ENCODE results near the gene RGS7. TPM values are rescaled to one million over a fixed set of nuclear protein-coding genes. Genes with fewer than 3 reads are reported as not detected.

RGS7 gene
- total RNA-seq, 2 experiments from 2014 or later: not detected

DNA sequence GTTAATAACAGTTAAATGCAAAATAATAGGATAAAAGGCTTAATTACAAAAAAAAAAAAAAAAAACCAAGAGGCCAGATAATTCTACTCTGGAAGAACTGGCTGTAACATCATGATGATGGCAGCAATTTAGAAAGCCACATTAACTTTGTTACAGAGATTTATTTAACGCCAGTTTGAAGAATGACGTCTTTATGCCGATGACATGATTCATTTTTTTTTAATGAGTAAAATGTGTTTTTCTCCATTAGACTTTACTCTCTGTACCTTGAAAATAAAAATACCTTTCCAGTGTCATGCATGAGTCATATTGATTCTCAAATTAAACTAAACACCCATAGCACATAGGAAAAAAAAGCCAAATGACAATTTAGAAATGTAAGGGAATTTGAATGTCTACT, 226.1 kb downstream of the RGS7 start:
- no peak for DNase-seq
- no peak for ATAC-seq
- peaks cover 4% of the 10 kb centered on the region for H3K9me3 Mint-ChIP-seq
- TF ChIP-seq, protein P1, sequence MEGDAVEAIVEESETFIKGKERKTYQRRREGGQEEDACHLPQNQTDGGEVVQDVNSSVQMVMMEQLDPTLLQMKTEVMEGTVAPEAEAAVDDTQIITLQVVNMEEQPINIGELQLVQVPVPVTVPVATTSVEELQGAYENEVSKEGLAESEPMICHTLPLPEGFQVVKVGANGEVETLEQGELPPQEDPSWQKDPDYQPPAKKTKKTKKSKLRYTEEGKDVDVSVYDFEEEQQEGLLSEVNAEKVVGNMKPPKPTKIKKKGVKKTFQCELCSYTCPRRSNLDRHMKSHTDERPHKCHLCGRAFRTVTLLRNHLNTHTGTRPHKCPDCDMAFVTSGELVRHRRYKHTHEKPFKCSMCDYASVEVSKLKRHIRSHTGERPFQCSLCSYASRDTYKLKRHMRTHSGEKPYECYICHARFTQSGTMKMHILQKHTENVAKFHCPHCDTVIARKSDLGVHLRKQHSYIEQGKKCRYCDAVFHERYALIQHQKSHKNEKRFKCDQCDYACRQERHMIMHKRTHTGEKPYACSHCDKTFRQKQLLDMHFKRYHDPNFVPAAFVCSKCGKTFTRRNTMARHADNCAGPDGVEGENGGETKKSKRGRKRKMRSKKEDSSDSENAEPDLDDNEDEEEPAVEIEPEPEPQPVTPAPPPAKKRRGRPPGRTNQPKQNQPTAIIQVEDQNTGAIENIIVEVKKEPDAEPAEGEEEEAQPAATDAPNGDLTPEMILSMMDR (IDR thresholded peaks at IDR 0.05): no peak
- peaks cover 1% of the 10 kb centered on the region for H3K36me3 Mint-ChIP-seq (ENCODE audit: low read depth)
- H3K4me1 Mint-ChIP-seq (ENCODE audit: low read depth): no peaks in the 10 kb centered on the region
- ChIA-PET POLR2A (no interaction called here), CTCF (no interaction called here)
- H3K27me3 Mint-ChIP-seq: no peaks in the 10 kb centered on the region
- no peak overlapping the region for H3K27ac Mint-ChIP-seq
- no peak overlapping the region for H3K4me3 Mint-ChIP-seq
- intact Hi-C loops (cut with micrococcal nuclease): no loop called here

DNA sequence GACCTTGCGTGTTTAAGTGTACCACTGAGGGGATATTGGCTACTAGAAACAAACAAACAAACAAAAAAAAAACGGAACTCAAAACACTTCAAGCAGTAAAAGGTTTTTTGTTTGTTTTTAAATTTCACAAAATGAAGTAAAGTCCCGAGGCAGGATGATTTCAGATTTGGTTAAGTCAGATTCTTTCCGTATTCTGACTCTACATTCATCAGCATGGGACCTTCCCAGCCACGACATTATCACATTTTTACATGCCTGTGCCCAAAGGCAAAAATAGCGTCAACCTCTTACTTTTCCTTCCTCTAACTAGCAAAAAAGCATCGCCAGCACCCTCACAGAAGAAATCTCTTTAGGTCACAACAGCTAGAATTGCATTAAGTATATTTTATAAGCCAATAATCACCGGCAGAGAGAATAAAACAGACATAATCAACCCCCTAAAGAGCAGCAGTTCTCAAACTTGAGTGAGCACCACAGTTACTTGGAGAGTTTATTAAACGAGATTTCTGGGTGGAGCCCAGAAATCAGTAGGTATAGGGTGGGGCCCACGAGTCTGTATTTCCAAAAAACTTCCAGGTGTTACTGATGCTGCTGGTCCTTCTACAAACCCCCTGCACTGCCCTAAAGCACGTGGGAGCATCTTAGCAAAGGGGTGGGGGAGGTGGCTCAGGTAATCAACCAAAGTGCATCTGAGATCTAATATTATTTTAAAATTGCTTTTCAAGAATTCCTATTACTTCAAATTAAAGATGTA, 227.6 kb downstream of the RGS7 start:
- H3K4me1 Mint-ChIP-seq (ENCODE audit: low read depth): no peaks in the 10 kb centered on the region
- no peak overlapping the region for H3K27ac Mint-ChIP-seq
- intact Hi-C loops (cut with micrococcal nuclease): no loop called here
- POLR2A ChIA-PET: no interaction called here
- no peak overlapping the region for H3K4me3 Mint-ChIP-seq
- DNase-seq (no peak), ATAC-seq (no peak)
- peaks cover 1% of the 10 kb centered on the region for H3K36me3 Mint-ChIP-seq (ENCODE audit: low read depth)
- TF ChIP-seq, protein P1 (IDR thresholded peaks at IDR 0.05): no peak
- no peaks in the 10 kb centered on the region for H3K27me3 Mint-ChIP-seq
- peaks cover 3% of the 10 kb centered on the region for H3K9me3 Mint-ChIP-seq
- CTCF ChIA-PET: no interaction called here

DNA sequence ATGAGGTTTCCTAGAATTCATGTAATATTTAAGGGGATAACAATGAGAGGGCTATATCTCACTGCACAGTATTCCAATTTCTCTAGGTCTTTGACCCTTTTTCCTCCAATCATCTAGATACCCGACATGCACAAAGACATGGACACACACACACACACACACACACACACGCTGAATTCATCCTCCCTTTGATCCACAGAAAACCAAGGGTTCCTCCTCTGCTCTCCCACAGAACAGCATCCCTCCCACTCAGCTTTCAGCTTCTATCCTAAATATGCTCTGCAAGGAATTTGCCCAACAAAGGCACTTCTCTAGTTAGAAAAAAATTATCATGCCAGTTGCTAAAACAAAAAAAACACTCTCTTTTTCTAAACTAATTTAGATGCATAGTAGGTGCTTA, 231.7 kb downstream of the RGS7 start:
- H3K27me3 Mint-ChIP-seq: no peaks in the 10 kb centered on the region
- TF ChIP-seq, protein P1 (IDR thresholded peaks at IDR 0.05): no peak
- DNase-seq (no peak), ATAC-seq (no peak)
- no peaks in the 10 kb centered on the region for H3K4me1 Mint-ChIP-seq (ENCODE audit: low read depth)
- intact Hi-C loops (cut with micrococcal nuclease): no loop called here
- no peaks in the 10 kb centered on the region for H3K9me3 Mint-ChIP-seq
- POLR2A ChIA-PET: no interaction called here
- no peaks in the 10 kb centered on the region for H3K36me3 Mint-ChIP-seq (ENCODE audit: low read depth)
- H3K27ac Mint-ChIP-seq: no peak overlapping the region
- CTCF ChIA-PET: no interaction called here
- H3K4me3 Mint-ChIP-seq: no peak overlapping the region

DNA sequence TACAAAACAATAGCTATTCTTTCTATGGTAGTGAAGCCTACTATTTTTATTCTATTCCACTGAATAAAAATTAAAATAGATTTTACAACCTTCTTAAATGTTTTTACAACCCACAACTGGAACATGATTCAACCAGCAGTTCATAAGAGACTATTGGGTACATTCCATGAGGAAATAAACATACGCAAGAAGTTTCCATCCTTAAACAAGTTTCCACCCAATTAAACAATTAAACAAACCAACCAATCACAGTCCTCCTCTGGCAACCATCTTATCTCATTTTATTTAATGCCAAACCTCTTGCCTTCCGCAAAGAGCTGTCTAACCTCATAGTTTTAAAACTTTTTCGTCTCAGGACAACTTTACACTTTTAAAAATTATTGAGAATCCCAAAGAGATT, 239.0 kb downstream of the RGS7 start:
- Mint-ChIP-seq H3K4me3 (no peak overlapping the region), H3K4me1 (ENCODE audit: low read depth) (no peaks in the 10 kb centered on the region), H3K9me3 (peaks cover 1% of the 10 kb centered on the region), H3K27ac (no peak overlapping the region), H3K27me3 (no peaks in the 10 kb centered on the region), H3K36me3 (ENCODE audit: low read depth) (no peaks in the 10 kb centered on the region)
- intact Hi-C loops (cut with micrococcal nuclease): no loop called here
- CTCF ChIA-PET: no interaction called here
- POLR2A ChIA-PET: no interaction called here
- TF ChIP-seq, protein P1 (IDR thresholded peaks at IDR 0.05): no peak
- ATAC-seq (no peak), DNase-seq (no peak)

DNA sequence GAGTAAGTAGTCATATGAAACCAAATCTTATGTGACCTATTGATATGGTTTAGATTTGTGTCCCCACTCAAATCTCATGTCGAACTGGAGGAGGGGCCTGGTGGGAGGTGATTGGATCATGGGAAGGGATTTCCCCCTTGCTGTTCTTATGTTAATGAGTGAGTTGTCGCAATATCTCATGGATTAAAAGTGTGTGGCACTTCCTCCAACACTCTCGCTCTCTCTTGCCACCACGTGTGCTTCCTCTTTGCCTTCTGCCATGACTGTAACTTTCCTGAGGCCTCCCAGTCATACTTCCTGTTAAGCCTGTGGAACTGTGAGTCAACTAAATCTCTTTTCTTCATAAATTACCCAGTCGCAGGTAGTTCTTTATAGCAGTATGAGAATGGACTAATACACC, 241.2 kb downstream of the RGS7 start:
- H3K27me3 Mint-ChIP-seq: no peaks in the 10 kb centered on the region
- no peak for ATAC-seq
- H3K27ac Mint-ChIP-seq: no peak overlapping the region
- H3K9me3 Mint-ChIP-seq: peaks cover 1% of the 10 kb centered on the region
- H3K36me3 Mint-ChIP-seq (ENCODE audit: low read depth): no peaks in the 10 kb centered on the region
- POLR2A ChIA-PET: no interaction called here
- TF ChIP-seq, protein P1 (IDR thresholded peaks at IDR 0.05): no peak
- no peak overlapping the region for H3K4me3 Mint-ChIP-seq
- DNase-seq: no peak
- no peaks in the 10 kb centered on the region for H3K4me1 Mint-ChIP-seq (ENCODE audit: low read depth)
- intact Hi-C loops (cut with micrococcal nuclease): no loop called here
- CTCF ChIA-PET: no interaction called here
